Breast epithelium (tissue), 4 donors: ENCODE data around the gene DCP1A. TPM values are rescaled to one million over a fixed set of nuclear protein-coding genes. Genes with fewer than 3 reads are reported as not detected.

Experiments used
- DNase-seq, 2 donors: peaks; one replicate each; pipeline ENCODE4 v3.0.0-alpha.2; 2019; ENCODE audit warnings: low spot score in 2 of 2
- H3K27ac ChIP-seq, 2 donors: fragments of 200-600 bp; sonication (generic) in 1 of 2; one replicate each; pipeline ENCODE4 v1.5.1; 2016 to 2019; ENCODE audit warnings: mild to moderate bottlenecking in 1 of 2
- H3K27me3 ChIP-seq, 2 donors: fragments of 200-600 bp; sonication (generic) in 1 of 2; one replicate each; pipeline versions ENCODE4 v1.5.1 to v1.6.0; 2017 to 2019; ENCODE audit warnings: control low read depth in 1 of 2, mild to moderate bottlenecking in 1 of 2
- H3K36me3 ChIP-seq: fragments of 200-600 bp; one replicate; pipeline ENCODE4 v1.5.1; 2019
- H3K4me1 ChIP-seq, 2 donors: fragments of 200-600 bp; sonication (generic); one replicate each; pipeline ENCODE4 v1.5.1; 2016 to 2019; ENCODE audit warnings: control low read depth in 1 of 2
- H3K4me3 ChIP-seq, 3 donors: fragments of 200-600 bp; sonication (generic); 1 replicate in 2 of 3; 2 replicates in 1 of 3; pipeline ENCODE4 v1.5.1; 2016 to 2019; ENCODE audit warnings: mild to moderate bottlenecking in 3 of 3, moderate library complexity in 2 of 3
- H3K9me3 ChIP-seq, 2 donors: fragments of 200-600 bp; sonication (generic) in 1 of 2; one replicate each; pipeline ENCODE4 v1.5.1; 2016 to 2019; ENCODE audit warnings: control low read depth in 1 of 2
- CTCF ChIP-seq, 3 donors: fragments of 450-650 bp; IDR thresholded peaks; one replicate each; pipeline ENCODE4 v1.5.1; 2016 to 2017; ENCODE audit warnings: antibody characterized with exemption in 3 of 3, mild to moderate bottlenecking in 3 of 3, moderate library complexity in 3 of 3
- POLR2A ChIP-seq: fragments of 450-650 bp; IDR thresholded peaks from one replicate; pipeline ENCODE4 v1.6.1; 2016; ENCODE audit warnings: antibody characterized with exemption, mild to moderate bottlenecking, moderate library complexity
- POLR2AphosphoS5 ChIP-seq, 3 donors: sonication (generic); formaldehyde crosslinking; IDR thresholded peaks; one replicate each; pipeline ENCODE4 v1.6.1; 2017; ENCODE audit warnings: antibody characterized with exemption in 3 of 3
- intact Hi-C: fragments of 100-400 bp; cut with DNase I; formaldehyde crosslinking; loops from one replicate; pipeline ENCODE4 v1.15.1; 2023; ENCODE audit warnings: low total_unique reads
- total RNA-seq, 3 donors: library from RNA; depleted of rRNA; stranded (reverse); fragments of >200 nt; gene quantifications; one replicate each; pipeline ENCODE4 v1.1.0, GENCODE V29; 2016

The DCP1A gene
- total RNA-seq, 3 donors from 2014 or later, result 21.9 to 26.2 (median 24.9) TPM

GRCh38 chr3:53295410-53295809, 51.9 kb downstream of the DCP1A start:
- no peaks in the 10 kb centered on the region for H3K27me3 ChIP-seq
- H3K4me3 ChIP-seq, result no peak overlapping the region
- H3K4me1 ChIP-seq, result no peaks in the 10 kb centered on the region
- DNase-seq, result no peak
- intact Hi-C loops, result no loop called here
- no peaks in the 10 kb centered on the region for H3K36me3 ChIP-seq
- TF ChIP-seq POLR2A (no peak), CTCF (IDR thresholded peaks at IDR 0.05) (no peak), POLR2AphosphoS5 (IDR thresholded peaks at IDR 0.05) (no peak)
- H3K27ac ChIP-seq, result no peak overlapping the region
- no peaks in the 10 kb centered on the region for H3K9me3 ChIP-seq

GRCh38 chr3:53293867-53294266, 53.5 kb downstream of the DCP1A start:
- Histone ChIP-seq H3K27me3 (no peaks in the 10 kb centered on the region), H3K36me3 (no peaks in the 10 kb centered on the region), H3K27ac (no peak overlapping the region), H3K4me1 (no peaks in the 10 kb centered on the region), H3K4me3 (no peak overlapping the region), H3K9me3 (no peaks in the 10 kb centered on the region)
- no peak for DNase-seq
- TF ChIP-seq POLR2AphosphoS5 (IDR thresholded peaks at IDR 0.05), result no peak
- TF ChIP-seq POLR2A, result no peak
- no peak for TF ChIP-seq CTCF (IDR thresholded peaks at IDR 0.05)
- intact Hi-C loops, result no loop called here

- Histone ChIP-seq H3K9me3 (no peaks in the 10 kb centered on the region), H3K27me3 (no peaks in the 10 kb centered on the region), H3K4me3 (no peak overlapping the region), H3K36me3 (no peaks in the 10 kb centered on the region), H3K27ac (no peak overlapping the region), H3K4me1 (no peaks in the 10 kb centered on the region)
- TF ChIP-seq CTCF (IDR thresholded peaks at IDR 0.05) (no peak), POLR2AphosphoS5 (IDR thresholded peaks at IDR 0.05) (no peak), POLR2A (no peak)
- intact Hi-C loops, result no loop called here
- no peak for DNase-seq
Measured at GRCh38 chr3:53288214-53288613, 59.1 kb downstream of the DCP1A start.

DNA sequence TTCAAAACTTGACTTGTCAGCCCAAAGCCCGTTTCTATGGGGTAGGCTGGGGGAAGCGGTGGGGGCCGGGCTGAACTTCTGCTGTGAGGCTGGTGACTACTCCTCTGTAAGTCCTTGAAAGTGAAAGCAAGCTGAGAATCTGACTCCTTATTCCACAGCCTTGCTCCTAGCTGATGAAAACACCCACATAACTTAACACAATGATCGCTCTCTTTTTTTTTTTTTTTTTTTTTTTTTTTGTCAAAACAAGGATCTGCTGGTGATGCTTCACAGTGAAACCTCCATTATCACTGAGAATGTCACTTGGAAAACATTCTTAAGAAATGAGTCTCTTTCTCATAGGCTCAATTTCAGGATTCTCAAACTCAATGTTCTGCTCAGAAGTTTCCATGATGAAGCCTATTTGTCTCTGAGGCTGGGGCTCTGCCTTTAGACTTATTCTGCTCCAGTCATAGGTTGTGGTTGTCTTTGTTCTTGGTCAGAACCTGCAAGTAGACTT, 60.2 kb downstream of the DCP1A start:
- intact Hi-C loops, result no loop called here
- no peaks in the 10 kb centered on the region for H3K27me3 ChIP-seq
- H3K4me3 ChIP-seq, result no peak overlapping the region
- no peaks in the 10 kb centered on the region for H3K36me3 ChIP-seq
- DNase-seq, result no peak
- no peaks in the 10 kb centered on the region for H3K4me1 ChIP-seq
- TF ChIP-seq CTCF (IDR thresholded peaks at IDR 0.05) (no peak), POLR2AphosphoS5 (IDR thresholded peaks at IDR 0.05) (no peak), POLR2A (no peak)
- H3K9me3 ChIP-seq, result no peaks in the 10 kb centered on the region
- H3K27ac ChIP-seq, result no peak overlapping the region

GRCh38 chr3:53286727-53287126, 60.6 kb downstream of the DCP1A start:
- no peak for TF ChIP-seq POLR2A
- TF ChIP-seq CTCF (IDR thresholded peaks at IDR 0.05), result no peak
- no peak for TF ChIP-seq POLR2AphosphoS5 (IDR thresholded peaks at IDR 0.05)
- intact Hi-C loops, result no loop called here
- Histone ChIP-seq H3K4me1 (no peaks in the 10 kb centered on the region), H3K4me3 (no peak overlapping the region), H3K36me3 (no peaks in the 10 kb centered on the region), H3K9me3 (no peaks in the 10 kb centered on the region), H3K27ac (no peak overlapping the region), H3K27me3 (no peaks in the 10 kb centered on the region)
- DNase-seq, result no peak
